ENCODE results near the gene MEF2D. TPM values are rescaled to one million over a fixed set of nuclear protein-coding genes. Genes with fewer than 3 reads are reported as not detected.

MEF2D gene
- total RNA-seq, 1 experiment from 2014 or later: 18.7 TPM

GRCh38 chr1:156455362-156455761 lies 45.2 kb downstream of the MEF2D start:
- Histone ChIP-seq H4K5ac (ENCODE audit: insufficient read length, low read depth, low read length) (no peak overlapping the region), H4K8ac (replicated peaks; ENCODE audit: insufficient read length, low read depth, low read length) (no peak overlapping the region), H3K4ac (ENCODE audit: low read depth, low read length) (no peak overlapping the region), H4K91ac (ENCODE audit: insufficient read length, low read depth, low read length) (no peak overlapping the region), H2BK15ac (ENCODE audit: low read depth, low read length) (no peak overlapping the region), H3K18ac (ENCODE audit: insufficient read length, low read depth, low read length) (no peak overlapping the region), H3K23me2 (ENCODE audit: insufficient read length, low read depth, low read length, poor library complexity, severe bottlenecking) (peaks cover 6% of the 10 kb centered on the region), H3K9me3 (ENCODE audit: control insufficient read depth, low read depth, low read length) (no peaks in the 10 kb centered on the region), H3K79me2 (ENCODE audit: insufficient read depth, low read length) (no peaks in the 10 kb centered on the region), H3T11ph (ENCODE audit: low read length) (no peak overlapping the region), H3K23ac (ENCODE audit: insufficient read length, low read depth, low read length) (no peak overlapping the region), H2AFZ (ENCODE audit: low read length) (no peak overlapping the region), H3K14ac (ENCODE audit: insufficient read depth, low read length) (no peak overlapping the region), H3K9ac (ENCODE audit: extremely low read depth, insufficient read length, low read length) (no peak overlapping the region), H2BK20ac (ENCODE audit: low read depth, low read length, poor library complexity, severe bottlenecking) (no peak overlapping the region), H3K4me2 (ENCODE audit: insufficient read depth, insufficient read length, low read length) (no peak overlapping the region), H3K79me1 (ENCODE audit: insufficient read depth, low read depth, low read length, poor library complexity, severe bottlenecking) (no peaks in the 10 kb centered on the region), H2BK12ac (ENCODE audit: insufficient read length, low read depth, low read length) (no peak overlapping the region), H3K27ac (ENCODE audit: insufficient read length, low read depth, low read length) (no peak overlapping the region), H3K4me1 (ENCODE audit: insufficient read depth, low read length) (no peaks in the 10 kb centered on the region), H2BK5ac (ENCODE audit: insufficient read length, low read length) (no peak overlapping the region), H3K56ac (ENCODE audit: insufficient read length, low read depth, low read length) (no peak overlapping the region), H2AK5ac (ENCODE audit: insufficient read length, low read length) (no peak overlapping the region), H2BK120ac (ENCODE audit: low read depth, low read length, poor library complexity, severe bottlenecking) (no peak overlapping the region), H4K20me1 (ENCODE audit: control insufficient read depth, insufficient read depth, insufficient read length) (no peaks in the 10 kb centered on the region), H3K27me3 (ENCODE audit: insufficient read depth, low read length) (no peaks in the 10 kb centered on the region; the same call in 1 of the 2 replicates)
- Mint-ChIP-seq H3K4me3 (0 out of 5 replicates have a peak overlapping the region, but pooled peaks of 1 of the 2 experiments have one; percentile 22), H3K27ac (peak overlapping the region in 1 of 3 experiments; percentile 38; a peak in 1 of 7 replicates), H3K36me3 (ENCODE audit: insufficient read depth in 1 of 3, low read depth in 3 of 3) (no peaks in the 10 kb centered on the region), H3K27me3 (ENCODE audit: low read depth) (peaks cover 1% of the 10 kb centered on the region), H3K9me3 (no peaks in the 10 kb centered on the region), H3K4me1 (peaks cover 10 to 14% of the 10 kb centered on the region in 2 experiments)
- DNase-seq: no peak
- no CpG with 5 or more reads among the region's 7 CpGs for WGBS (ENCODE audit: extremely low coverage, insufficient read length, low lambda C conversion rate)
- TF ChIP-seq, protein P1, sequence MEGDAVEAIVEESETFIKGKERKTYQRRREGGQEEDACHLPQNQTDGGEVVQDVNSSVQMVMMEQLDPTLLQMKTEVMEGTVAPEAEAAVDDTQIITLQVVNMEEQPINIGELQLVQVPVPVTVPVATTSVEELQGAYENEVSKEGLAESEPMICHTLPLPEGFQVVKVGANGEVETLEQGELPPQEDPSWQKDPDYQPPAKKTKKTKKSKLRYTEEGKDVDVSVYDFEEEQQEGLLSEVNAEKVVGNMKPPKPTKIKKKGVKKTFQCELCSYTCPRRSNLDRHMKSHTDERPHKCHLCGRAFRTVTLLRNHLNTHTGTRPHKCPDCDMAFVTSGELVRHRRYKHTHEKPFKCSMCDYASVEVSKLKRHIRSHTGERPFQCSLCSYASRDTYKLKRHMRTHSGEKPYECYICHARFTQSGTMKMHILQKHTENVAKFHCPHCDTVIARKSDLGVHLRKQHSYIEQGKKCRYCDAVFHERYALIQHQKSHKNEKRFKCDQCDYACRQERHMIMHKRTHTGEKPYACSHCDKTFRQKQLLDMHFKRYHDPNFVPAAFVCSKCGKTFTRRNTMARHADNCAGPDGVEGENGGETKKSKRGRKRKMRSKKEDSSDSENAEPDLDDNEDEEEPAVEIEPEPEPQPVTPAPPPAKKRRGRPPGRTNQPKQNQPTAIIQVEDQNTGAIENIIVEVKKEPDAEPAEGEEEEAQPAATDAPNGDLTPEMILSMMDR (conservative IDR thresholded peaks at IDR 0.05): no peak
